Naive thymus-derived CD8-positive, alpha-beta T cell (primary cell): Measurements from ENCODE around the gene TMEM184A. TPM values are rescaled to one million over a fixed set of nuclear protein-coding genes. Genes with fewer than 3 reads are reported as not detected.

ENCODE experiments used
- ATAC-seq, 2 donors: fragments of 150-1000 bp; cut with Tn5 transposase in 1 of 2; sonication (Bioruptor Pico), chemical (Tn5 transposase) in 1 of 2; 1 replicate in 1 of 2; 2 replicates in 1 of 2; pipeline ENCODE4 v1.10.0; 2021; ENCODE audit warnings: mild to moderate bottlenecking in 2 of 2, moderate library complexity in 2 of 2
- POLR2A ChIA-PET: fragments of 350-600 bp; sonication (Branson Sonifier 250); formaldehyde crosslinking; loops from one replicate; lab custom pipeline; 2021; ENCODE audit warnings: antibody characterized with exemption; lab: Charles Lee
- DNase-seq, 10 donors: peaks; one replicate each; pipeline versions ENCODE4 v3.0.0 to v3.0.0-alpha.2; 2020 to 2022
- H3K27ac Mint-ChIP-seq, 10 donors: one replicate each; pipeline ENCODE4 v1.8.0; 2020 to 2022; ENCODE audit warnings: mild to moderate bottlenecking in 10 of 10, mixed read lengths in 10 of 10, moderate library complexity in 4 of 10, inconsistent platforms in 1 of 10
- H3K27me3 Mint-ChIP-seq, 5 donors: one replicate each; pipeline ENCODE4 v1.8.0; 2021 to 2022; ENCODE audit warnings: mixed read lengths in 5 of 5
- H3K36me3 Mint-ChIP-seq, 3 donors: one replicate each; pipeline ENCODE4 v1.8.0; 2020 to 2022; ENCODE audit warnings: mixed read lengths in 3 of 3, mild to moderate bottlenecking in 2 of 3, inconsistent platforms in 1 of 3
- H3K4me1 Mint-ChIP-seq, 4 donors: one replicate each; pipeline ENCODE4 v1.8.0; 2021 to 2022; ENCODE audit warnings: mixed read lengths in 4 of 4
- H3K4me3 Mint-ChIP-seq, 10 donors: one replicate each; pipeline ENCODE4 v1.8.0; 2020 to 2022; ENCODE audit warnings: mild to moderate bottlenecking in 10 of 10, mixed read lengths in 10 of 10, moderate library complexity in 6 of 10, inconsistent platforms in 1 of 10
- H3K9me3 Mint-ChIP-seq, 9 donors: one replicate each; pipeline ENCODE4 v1.8.0; 2020 to 2022; ENCODE audit warnings: mixed read lengths in 9 of 9, mild to moderate bottlenecking in 3 of 9, inconsistent platforms in 1 of 9, moderate library complexity in 1 of 9
- polyA plus RNA-seq, 3 donors: library from polyadenylated mRNA; unstranded; fragments of 300-500 nt; fragmentation: Illumina TruSeq; gene quantifications; one replicate each; pipeline ENCODE4 v1.2.3, GENCODE V29; 2021
- total RNA-seq, 8 experiments: library from RNA in 2 of 8; stranded (reverse) in 2 of 8; gene quantifications; one replicate each; pipeline ENCODE4 v1.2.3 and lab custom pipeline; 2021 to 2026

TMEM184A gene
- total and polyA plus RNA-seq, 5 experiments from 2014 or later, result 0.04 TPM; not detected in 4

DNA sequence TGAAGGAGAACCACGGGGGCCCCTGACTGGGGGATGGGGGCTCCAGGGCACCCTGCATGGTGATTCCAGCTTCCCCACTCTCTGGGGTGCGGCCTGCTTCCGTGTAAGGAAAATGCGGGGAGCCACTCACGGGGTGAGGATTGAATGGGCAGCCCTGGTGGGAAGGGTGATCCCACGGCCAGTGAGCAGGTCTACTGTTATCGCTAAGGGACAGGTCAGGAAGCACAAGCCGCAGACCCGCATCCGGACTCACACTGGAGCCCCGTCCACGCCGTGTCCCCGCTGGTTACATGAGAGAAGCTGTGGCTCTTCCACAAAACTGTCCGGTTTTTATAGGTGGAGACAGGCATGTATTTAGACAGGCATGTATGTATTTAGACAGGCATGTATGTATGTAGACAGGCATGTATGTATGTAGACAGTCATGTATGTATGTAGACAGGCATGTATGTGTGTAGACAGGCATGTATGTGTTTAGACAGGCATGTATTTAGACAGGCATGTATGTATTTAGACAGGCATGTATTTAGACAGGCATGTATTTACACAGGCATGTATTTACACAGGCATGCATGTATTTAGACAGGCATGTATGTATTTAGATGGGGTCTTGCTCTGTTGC, 8.1 kb upstream of the TMEM184A start:
- H3K27ac Mint-ChIP-seq, result peak overlapping the region in 1 of 10 donors; percentile 20
- peaks cover 7 to 19% (median 12%) of the 10 kb centered on the region in 4 donors for H3K4me1 Mint-ChIP-seq
- H3K36me3 Mint-ChIP-seq, result peaks cover 0 to 25% (median 0%) of the 10 kb centered on the region in 3 donors
- DNase-seq (no peak), ATAC-seq (no peak)
- POLR2A ChIA-PET, result no interaction called here
- H3K9me3 Mint-ChIP-seq, result no peaks in the 10 kb centered on the region
- no peak overlapping the region for H3K4me3 Mint-ChIP-seq
- H3K27me3 Mint-ChIP-seq, result no peaks in the 10 kb centered on the region

DNA sequence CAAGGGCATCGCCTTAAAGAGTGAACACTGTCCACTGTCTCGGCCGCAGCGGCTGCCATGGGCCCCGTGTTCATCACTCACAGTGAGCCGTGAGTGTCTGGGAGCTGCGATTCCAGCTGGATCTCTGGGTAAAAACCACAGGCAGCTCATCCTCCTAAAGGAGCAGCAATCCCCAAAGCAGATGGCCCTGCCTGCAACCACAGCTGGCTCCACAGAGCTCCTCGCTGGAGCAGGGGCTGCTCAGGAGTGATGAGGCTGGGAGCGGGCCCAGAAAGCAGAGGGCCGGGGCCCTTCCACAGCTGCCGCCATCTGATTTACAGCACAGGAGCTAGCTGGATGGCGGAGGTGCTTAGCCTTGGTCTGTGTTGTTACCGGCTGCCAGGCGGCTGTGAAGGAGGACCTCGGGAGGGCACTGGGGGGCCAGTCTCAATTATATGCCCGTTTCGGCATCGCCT, 6.6 kb upstream of the TMEM184A start:
- Mint-ChIP-seq H3K4me1 (peaks cover 0 to 4% (median 3%) of the 10 kb centered on the region in 4 donors), H3K9me3 (no peaks in the 10 kb centered on the region), H3K27ac (no peak overlapping the region), H3K27me3 (no peaks in the 10 kb centered on the region), H3K4me3 (no peak overlapping the region), H3K36me3 (peaks cover 0 to 17% (median 0%) of the 10 kb centered on the region in 3 donors)
- POLR2A ChIA-PET, result no interaction called here
- ATAC-seq (no peak), DNase-seq (no peak)

DNA sequence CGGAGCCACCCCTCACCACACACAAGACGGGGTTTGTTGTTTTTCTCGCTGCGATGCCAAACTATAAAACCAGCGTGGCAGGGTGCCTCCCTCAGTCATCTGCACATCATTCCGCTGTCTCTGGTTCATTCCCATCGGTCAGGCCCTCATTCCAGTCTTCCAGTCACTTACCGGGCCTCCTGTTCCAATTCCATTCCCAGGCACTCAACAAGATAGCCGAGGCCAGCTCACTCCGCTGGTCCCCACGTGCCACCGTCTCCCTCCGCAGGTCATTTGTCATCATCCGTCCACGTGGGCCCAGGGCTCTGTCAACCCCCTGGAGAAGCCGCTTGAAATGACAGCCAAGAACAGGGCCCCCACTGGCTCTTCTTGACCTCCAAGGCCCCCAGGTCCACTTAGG, 6.1 kb upstream of the TMEM184A start:
- Mint-ChIP-seq H3K36me3 (peaks cover 0 to 12% (median 0%) of the 10 kb centered on the region in 3 donors), H3K4me3 (no peak overlapping the region), H3K4me1 (peaks cover 0 to 4% (median 0%) of the 10 kb centered on the region in 4 donors), H3K27me3 (no peaks in the 10 kb centered on the region), H3K27ac (peak overlapping the region in 2 of 10 donors; percentile 25 to 36), H3K9me3 (no peaks in the 10 kb centered on the region)
- POLR2A ChIA-PET, result no interaction called here
- no peak for ATAC-seq
- DNase-seq, result no peak

DNA sequence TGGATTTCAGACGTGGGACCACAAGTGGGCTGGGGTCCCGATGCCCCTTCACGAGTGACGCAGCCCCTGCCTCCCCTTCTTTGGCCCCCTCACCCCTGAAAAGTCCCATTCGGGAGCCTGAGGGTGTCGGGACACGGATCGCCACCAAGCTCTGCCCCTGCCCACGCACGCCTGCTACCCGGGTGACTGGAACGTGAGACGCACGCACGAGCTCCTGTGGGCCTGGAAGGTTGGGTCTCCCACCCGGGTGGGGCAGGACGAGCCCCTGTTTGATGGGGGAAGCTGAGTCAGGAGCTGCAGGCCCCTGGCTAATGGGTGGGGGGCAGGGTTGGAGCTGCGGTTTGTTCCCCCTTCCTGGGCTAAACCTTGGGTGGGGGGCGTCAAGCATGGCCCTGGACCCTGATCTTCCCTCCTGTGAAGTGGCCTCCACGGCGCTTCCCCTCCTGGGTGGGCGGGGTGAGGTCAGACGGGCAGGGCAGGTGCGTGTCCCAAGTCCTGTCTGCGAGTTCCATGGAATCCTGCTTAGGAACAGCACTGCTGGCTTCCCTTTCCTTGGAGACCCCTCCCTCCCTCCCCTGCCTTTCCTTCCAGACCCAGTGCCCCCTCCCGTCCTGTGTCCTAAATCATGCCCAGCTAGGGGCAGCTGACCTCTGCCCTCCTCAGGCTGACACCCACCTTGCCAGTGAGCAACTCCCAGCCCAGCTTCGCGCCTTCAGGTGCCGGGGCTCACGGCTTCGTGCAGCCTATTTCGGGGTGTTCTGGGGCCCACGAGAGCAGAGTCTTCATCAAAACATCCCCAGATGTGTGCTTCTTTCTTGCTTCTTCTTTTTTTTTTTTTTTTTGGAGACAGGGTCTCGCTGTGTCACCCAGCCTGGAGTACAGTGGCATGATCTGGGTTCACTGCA, 5.3 kb upstream of the TMEM184A start:
- POLR2A ChIA-PET, result no interaction called here
- Mint-ChIP-seq H3K36me3 (peaks cover 0 to 7% (median 0%) of the 10 kb centered on the region in 3 donors), H3K4me3 (no peak overlapping the region), H3K27me3 (no peaks in the 10 kb centered on the region), H3K27ac (peak overlapping the region in 1 of 10 donors; percentile 56), H3K4me1 (peaks cover 0 to 4% (median 2%) of the 10 kb centered on the region in 4 donors), H3K9me3 (no peaks in the 10 kb centered on the region)
- no peak for DNase-seq
- no peak for ATAC-seq

DNA sequence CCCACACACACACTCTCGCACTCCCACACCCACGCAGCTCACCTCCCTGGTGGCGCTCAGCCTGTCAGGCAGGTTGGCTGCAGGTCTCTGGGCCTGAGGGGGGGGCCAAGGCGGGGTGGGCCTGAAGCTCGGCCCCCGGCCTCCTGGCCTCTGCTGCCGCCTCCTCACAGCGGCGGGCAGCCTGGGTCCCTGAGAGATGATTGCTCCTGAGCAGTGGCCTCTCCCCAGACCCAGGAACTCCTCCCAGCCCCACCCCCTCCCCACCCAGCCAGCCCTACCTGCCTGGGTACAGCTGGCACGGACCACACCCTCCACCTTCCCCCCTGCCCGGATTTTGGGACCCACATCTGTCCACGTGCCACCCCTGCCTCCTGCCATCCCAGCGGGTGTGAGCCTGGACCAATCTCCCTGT, 4.6 kb upstream of the TMEM184A start:
- Mint-ChIP-seq H3K27me3 (no peaks in the 10 kb centered on the region), H3K4me3 (no peak overlapping the region), H3K9me3 (no peaks in the 10 kb centered on the region), H3K36me3 (peaks cover 0 to under 1% (median 0%) of the 10 kb centered on the region in 3 donors), H3K4me1 (peaks cover 0 to 9% (median 5%) of the 10 kb centered on the region in 4 donors), H3K27ac (peak overlapping the region in 1 of 10 donors; percentile 56)
- DNase-seq (no peak), ATAC-seq (no peak)
- POLR2A ChIA-PET, result interaction anchor here (0.6 kb wide), 1 partner anchor 888 kb away, joined by 3 read pairs; no protein-coding TSS in a partner anchor

DNA sequence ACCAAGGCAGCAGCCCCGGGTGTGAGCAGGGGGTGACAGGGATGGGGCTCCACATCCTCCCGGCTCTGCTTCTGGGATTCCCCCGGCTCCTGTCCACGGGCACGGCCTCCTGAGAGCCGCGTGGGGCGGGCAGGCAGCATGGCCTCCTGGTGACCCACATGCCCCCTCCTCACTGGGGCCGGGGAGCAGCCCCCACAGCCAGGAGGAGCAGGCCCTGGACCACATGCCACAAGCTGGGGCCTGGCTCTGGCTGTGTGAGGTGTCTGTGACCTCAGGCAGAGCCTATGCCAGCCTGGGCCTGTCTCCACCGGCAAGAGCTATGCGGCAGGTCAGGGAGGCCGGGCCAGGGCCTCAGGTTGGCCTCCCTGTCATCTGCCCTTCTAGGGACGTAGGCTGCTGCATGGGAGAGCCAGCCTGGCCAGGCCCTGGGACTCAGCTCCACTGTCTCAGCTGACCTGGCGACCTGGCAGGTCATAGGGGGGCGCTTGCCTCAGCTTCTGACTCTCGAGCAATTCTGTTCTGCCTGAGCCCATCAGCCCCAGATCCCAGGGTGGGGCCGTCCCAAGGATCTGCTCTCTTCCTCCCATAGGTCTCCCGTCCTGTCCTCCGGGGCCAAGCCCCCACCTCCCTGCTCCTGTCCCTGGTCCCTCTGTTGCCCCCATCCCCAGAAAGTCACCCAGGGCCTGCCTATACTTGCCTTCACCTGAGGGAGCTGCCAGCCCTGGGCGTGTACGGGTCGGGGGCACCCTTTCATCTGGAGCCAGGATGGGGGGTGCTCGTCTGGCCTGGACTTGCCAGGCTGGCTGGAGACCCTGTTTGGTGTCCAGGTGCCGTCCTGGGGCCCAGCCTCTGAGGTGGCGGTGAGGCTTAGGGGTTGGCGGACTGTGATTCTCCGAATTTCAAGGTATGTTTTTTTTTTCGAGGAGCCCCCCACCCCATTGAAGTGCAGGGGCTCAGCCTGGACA, 3.9 kb upstream of the TMEM184A start:
- H3K9me3 Mint-ChIP-seq, result no peaks in the 10 kb centered on the region
- no peaks in the 10 kb centered on the region for H3K27me3 Mint-ChIP-seq
- DNase-seq (no peak), ATAC-seq (no peak)
- no peak overlapping the region for H3K27ac Mint-ChIP-seq
- H3K36me3 Mint-ChIP-seq, result no peaks in the 10 kb centered on the region
- POLR2A ChIA-PET, result interaction anchor here (0.6 to 1.0 kb wide), 2 partner anchors 10 to 887 kb away, joined by 3 read pairs; no protein-coding TSS in a partner anchor
- H3K4me1 Mint-ChIP-seq, result peaks cover 0 to 9% (median 5%) of the 10 kb centered on the region in 4 donors
- no peak overlapping the region for H3K4me3 Mint-ChIP-seq

DNA sequence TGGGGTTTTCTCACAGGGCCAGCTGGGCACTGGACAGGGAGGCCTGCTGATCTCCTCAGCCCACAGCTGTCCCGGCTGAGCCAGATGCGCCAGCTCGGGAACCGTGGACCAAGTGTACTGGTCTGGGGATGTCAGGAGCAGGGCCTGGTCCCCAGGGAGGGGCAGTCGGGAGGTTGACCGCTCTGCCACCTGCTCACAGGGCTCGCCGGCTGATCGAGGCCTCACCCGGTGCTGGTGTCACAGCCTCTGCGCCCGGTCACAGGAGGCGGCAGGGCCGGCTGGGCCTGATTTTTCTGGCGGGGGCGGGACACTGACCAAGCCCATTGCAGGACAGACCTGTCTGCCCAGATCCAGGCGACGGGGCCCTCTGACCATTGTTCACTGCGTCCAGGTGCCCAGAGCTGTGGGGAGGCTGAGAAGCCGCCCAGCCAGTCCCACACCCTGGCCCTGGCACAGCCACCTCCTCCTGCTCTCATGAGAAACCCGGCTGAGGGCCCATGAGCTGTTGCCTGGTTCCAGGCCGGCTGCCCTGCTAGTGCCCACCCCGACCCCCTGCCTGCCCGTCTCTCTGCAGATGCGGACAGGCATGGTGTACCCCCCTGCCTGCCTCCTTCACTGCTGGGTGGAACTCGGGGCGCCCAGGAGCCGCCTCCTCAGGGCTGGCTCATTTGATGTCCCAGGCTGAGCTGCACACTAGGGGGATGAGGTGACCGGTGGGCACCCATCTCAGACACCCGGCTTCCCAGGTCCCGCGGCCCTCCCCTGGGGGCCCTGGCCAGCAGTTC, 3.0 kb upstream of the TMEM184A start:
- Mint-ChIP-seq H3K36me3 (no peaks in the 10 kb centered on the region), H3K27ac (no peak overlapping the region), H3K9me3 (no peaks in the 10 kb centered on the region), H3K27me3 (no peaks in the 10 kb centered on the region), H3K4me3 (no peak overlapping the region), H3K4me1 (peaks cover 0 to 9% (median 5%) of the 10 kb centered on the region in 4 donors)
- no peak for ATAC-seq
- POLR2A ChIA-PET, result interaction anchor here (1.0 kb wide), 1 partner anchor 11 kb away, joined by 3 read pairs; no protein-coding TSS in a partner anchor
- no peak for DNase-seq

DNA sequence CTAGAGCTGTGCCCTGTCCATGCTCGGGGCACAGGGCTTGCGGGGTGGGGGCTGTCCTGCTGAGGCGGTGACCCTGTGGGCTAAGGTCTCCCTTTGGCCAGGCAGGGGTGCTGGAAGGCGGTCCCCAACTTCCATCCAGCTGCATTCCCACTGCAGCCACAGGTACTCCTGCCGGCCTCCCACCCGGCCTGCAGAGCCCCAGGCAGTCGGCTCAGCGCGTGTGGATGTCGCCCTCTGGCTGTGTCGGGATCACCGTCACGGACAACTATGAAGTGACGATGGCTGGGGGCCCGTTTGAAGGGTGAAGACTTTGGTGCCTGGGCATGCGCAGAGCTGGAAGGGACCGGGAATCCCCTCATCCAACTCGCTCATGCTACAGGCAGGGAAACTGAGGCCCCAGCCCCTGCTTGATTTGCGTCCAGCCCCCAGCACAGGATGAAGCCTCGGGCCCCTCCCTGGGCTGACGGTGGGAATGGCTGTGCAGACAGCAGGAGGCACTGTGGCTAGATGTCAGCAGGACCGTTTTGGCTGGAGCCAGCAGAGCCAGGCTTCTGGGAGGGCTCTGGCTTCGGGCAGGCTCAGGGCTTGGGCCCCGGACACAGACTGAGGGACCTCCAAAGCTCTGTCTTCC, 2.3 kb upstream of the TMEM184A start:
- Mint-ChIP-seq H3K27me3 (no peaks in the 10 kb centered on the region), H3K36me3 (no peaks in the 10 kb centered on the region), H3K27ac (peak overlapping the region in 1 of 10 donors; percentile 60), H3K4me1 (peaks cover 0 to 9% (median 5%) of the 10 kb centered on the region in 4 donors), H3K9me3 (no peaks in the 10 kb centered on the region), H3K4me3 (no peak overlapping the region)
- ATAC-seq, result no peak
- no peak for DNase-seq
- POLR2A ChIA-PET, result no interaction called here

DNA sequence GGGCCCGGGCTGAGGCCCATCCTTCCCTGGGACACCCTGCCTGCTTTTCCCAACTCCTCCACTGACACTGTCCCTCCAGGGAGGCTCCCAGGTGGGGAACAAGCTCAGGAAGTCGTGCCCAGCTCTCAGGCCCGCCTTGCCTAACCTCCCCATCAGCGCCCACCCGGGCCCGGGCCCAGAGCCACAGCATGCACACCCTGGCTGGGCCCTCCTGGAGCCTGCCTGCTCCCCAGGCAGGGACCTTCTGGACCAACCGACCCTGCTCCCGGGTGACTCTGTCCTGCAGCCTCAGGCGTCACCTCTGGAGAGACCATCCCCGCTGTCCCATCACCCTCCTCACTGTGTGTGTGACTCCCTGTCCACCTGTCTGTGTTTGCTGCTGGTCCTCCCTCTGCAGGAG, 1.8 kb upstream of the TMEM184A start:
- Mint-ChIP-seq H3K4me1 (peaks cover 0 to 9% (median 5%) of the 10 kb centered on the region in 4 donors), H3K4me3 (no peak overlapping the region), H3K9me3 (no peaks in the 10 kb centered on the region), H3K27ac (peak overlapping the region in 1 of 10 donors; percentile 60), H3K36me3 (no peaks in the 10 kb centered on the region), H3K27me3 (no peaks in the 10 kb centered on the region)
- DNase-seq (no peak), ATAC-seq (no peak)
- POLR2A ChIA-PET, result no interaction called here

DNA sequence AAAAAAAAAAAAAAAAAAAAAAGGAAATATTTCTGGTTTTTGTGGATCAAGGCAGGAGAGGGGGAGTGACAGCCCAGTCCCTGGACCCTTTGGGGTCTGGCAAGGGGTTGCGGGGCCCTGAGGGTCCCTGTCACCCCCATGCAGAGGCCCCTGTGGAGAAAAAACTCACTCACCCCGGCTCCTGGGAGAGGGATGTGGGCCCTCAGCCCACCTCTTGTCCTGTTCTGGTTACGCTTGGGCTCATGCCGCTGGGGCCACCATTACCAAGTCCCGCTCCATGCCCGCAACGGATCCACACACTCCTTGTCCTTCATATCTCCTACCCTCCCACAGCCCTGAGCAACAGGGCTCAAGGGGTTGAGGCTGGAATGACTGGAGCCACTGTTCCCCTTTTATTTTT, 1.0 kb upstream of the TMEM184A start:
- Mint-ChIP-seq H3K9me3 (no peaks in the 10 kb centered on the region), H3K4me3 (no peak overlapping the region), H3K4me1 (peaks cover 0 to 9% (median 4%) of the 10 kb centered on the region in 4 donors), H3K27ac (peak overlapping the region in 1 of 10 donors; percentile 24), H3K27me3 (no peaks in the 10 kb centered on the region), H3K36me3 (no peaks in the 10 kb centered on the region)
- ATAC-seq (no peak), DNase-seq (no peak)
- POLR2A ChIA-PET, result interaction anchor here (1.1 to 2.6 kb wide), 2 partner anchors 24 to 52 kb away, joined by 4 to 13 read pairs; no protein-coding TSS in a partner anchor
